Esophagus muscularis mucosa (tissue), 4 donors: Measurements from ENCODE around the gene POMT1. TPM values are rescaled to one million over a fixed set of nuclear protein-coding genes. Genes with fewer than 3 reads are reported as not detected.
"Not testable (repeated sequence)": the region's sequence is repeated elsewhere in the genome, so short reads cannot be mapped to it uniquely, and the experiment has no call there.

Experiments
- DNase-seq: peaks from one replicate; pipeline ENCODE4 v3.0.0-alpha.2; 2017; ENCODE audit errors: extremely low spot score
- H3K27ac ChIP-seq, 4 donors: fragments of 200-600 bp; sonication (generic); replicated peaks in 1 of 4; 1 replicate in 3 of 4; 2 replicates in 1 of 4; pipeline ENCODE4 v1.5.1; 2016 to 2019; ENCODE audit warnings: mild to moderate bottlenecking in 1 of 4
- H3K27me3 ChIP-seq, 4 donors: fragments of 200-600 bp; sonication (generic); one replicate each; pipeline versions ENCODE4 v1.5.1 to v1.6.0; 2016 to 2019
- H3K36me3 ChIP-seq, 4 donors: fragments of 200-600 bp; sonication (generic); one replicate each; pipeline ENCODE4 v1.5.1; 2016 to 2019
- H3K4me1 ChIP-seq, 4 donors: fragments of 200-600 bp; sonication (generic); one replicate each; pipeline ENCODE4 v1.5.1; 2016 to 2019
- H3K4me3 ChIP-seq, 4 donors: fragments of 200-600 bp; sonication (generic); 1 replicate in 2 of 4; 2 replicates in 2 of 4; pipeline ENCODE4 v1.5.1; 2016 to 2019; ENCODE audit warnings: mild to moderate bottlenecking in 4 of 4, moderate library complexity in 1 of 4
- H3K9me3 ChIP-seq, 4 donors: fragments of 200-600 bp; sonication (generic); 1 replicate in 3 of 4; 2 replicates in 1 of 4; pipeline ENCODE4 v1.5.1; 2016 to 2019
- EP300 ChIP-seq: sonication (generic); formaldehyde crosslinking; IDR thresholded peaks from one replicate; pipeline ENCODE4 v1.6.1; 2017; ENCODE audit warnings: antibody characterized with exemption
- POLR2A ChIP-seq: fragments of 450-650 bp; IDR thresholded peaks from one replicate; pipeline ENCODE4 v1.6.1; 2017; ENCODE audit warnings: antibody characterized with exemption, moderate library complexity, mild to moderate bottlenecking, low read depth
- POLR2AphosphoS5 ChIP-seq, 2 donors: sonication (generic); formaldehyde crosslinking; IDR thresholded peaks; one replicate each; pipeline ENCODE4 v1.6.1; 2017; ENCODE audit warnings: antibody characterized with exemption in 2 of 2
- WGBS: methylation state at CpG from one replicate; pipeline ENCODE4 v1.1.5; 2018; 5-methylcytosine and 5-hydroxymethylcytosine counted together
- intact Hi-C: fragments of 100-400 bp; cut with DNase I; formaldehyde crosslinking; loops from one replicate; pipeline ENCODE4 v1.15.1; 2023
- total RNA-seq, 4 donors: library from RNA; depleted of rRNA; stranded (reverse); fragments of >200 nt; gene quantifications; one replicate each; pipeline versions ENCODE4 v1.1.0 to v1.2.1, GENCODE V29; 2016
- TF ChIP-seq, protein P1 (sequence below), 3 experiments: fragments of 200-600 bp in 2 of 3; fragments of 450-650 bp in 1 of 3; sonication (generic) in 2 of 3; IDR thresholded peaks; one replicate each; pipeline ENCODE4 v1.5.1; 2017 to 2019; ENCODE audit warnings: antibody characterized with exemption in 3 of 3, mild to moderate bottlenecking in 2 of 3, moderate library complexity in 1 of 3

Gene POMT1
- total RNA-seq, 4 donors from 2014 or later, result 22.6 to 39.2 (median 25.0) TPM

DNA sequence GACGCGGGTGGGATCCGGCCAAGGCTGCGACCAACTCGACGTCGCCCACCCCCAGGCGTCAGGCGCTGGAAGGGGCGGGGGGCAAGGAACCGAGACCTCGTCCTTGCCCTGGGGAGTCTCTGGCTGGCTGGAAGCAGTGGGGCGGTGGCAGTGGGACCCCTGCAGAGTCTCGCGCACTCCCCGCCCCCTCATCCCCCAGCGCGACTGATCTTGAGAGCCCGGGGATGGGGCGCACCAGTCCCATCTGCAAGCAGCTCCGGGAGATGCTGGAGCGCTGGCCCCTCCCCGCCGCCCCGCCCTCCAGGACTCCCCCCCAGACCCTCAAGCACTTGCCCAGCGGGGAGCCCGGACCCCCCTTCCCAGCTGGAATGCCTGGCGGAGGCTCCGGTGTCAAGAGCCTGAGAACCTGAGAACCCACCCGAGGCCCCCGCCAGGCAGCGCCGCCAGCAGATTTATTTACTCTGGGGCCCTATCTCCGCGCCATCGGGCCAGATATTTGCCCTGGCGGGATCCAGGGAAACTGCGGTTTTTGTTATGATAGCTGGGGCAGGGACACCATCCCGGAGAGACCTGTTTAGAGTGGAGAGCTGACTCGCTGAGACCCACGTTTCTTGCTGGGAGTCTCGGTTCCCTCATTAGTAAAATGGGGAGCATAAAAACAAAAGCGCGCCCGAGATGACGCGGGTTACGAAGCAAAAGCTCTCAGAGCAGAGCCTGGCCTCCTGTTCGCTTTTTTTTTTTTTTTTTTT lies 43.8 kb downstream of the POMT1 start:
- TF ChIP-seq, protein P1, sequence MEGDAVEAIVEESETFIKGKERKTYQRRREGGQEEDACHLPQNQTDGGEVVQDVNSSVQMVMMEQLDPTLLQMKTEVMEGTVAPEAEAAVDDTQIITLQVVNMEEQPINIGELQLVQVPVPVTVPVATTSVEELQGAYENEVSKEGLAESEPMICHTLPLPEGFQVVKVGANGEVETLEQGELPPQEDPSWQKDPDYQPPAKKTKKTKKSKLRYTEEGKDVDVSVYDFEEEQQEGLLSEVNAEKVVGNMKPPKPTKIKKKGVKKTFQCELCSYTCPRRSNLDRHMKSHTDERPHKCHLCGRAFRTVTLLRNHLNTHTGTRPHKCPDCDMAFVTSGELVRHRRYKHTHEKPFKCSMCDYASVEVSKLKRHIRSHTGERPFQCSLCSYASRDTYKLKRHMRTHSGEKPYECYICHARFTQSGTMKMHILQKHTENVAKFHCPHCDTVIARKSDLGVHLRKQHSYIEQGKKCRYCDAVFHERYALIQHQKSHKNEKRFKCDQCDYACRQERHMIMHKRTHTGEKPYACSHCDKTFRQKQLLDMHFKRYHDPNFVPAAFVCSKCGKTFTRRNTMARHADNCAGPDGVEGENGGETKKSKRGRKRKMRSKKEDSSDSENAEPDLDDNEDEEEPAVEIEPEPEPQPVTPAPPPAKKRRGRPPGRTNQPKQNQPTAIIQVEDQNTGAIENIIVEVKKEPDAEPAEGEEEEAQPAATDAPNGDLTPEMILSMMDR (IDR thresholded peaks at IDR 0.05), result peak in 1 of 3 experiments; percentile 14
- no peak for TF ChIP-seq EP300
- intact Hi-C loops, result no loop called here
- DNase-seq, result no peak
- Histone ChIP-seq H3K9me3 (peaks cover 0 to 26% (median 26%) of the 10 kb centered on the region in 4 donors), H3K36me3 (no peaks in the 10 kb centered on the region), H3K27me3 (peaks cover 7 to 65% (median 23%) of the 10 kb centered on the region in 4 donors), H3K4me1 (peaks cover 12 to 22% (median 21%) of the 10 kb centered on the region in 4 donors), H3K4me3 (peak overlapping the region; percentile 37 to 49 (median 40)), H3K27ac (no peak overlapping the region)
- WGBS, result 4% methylated on average over 24 of the region's 49 CpGs

DNA sequence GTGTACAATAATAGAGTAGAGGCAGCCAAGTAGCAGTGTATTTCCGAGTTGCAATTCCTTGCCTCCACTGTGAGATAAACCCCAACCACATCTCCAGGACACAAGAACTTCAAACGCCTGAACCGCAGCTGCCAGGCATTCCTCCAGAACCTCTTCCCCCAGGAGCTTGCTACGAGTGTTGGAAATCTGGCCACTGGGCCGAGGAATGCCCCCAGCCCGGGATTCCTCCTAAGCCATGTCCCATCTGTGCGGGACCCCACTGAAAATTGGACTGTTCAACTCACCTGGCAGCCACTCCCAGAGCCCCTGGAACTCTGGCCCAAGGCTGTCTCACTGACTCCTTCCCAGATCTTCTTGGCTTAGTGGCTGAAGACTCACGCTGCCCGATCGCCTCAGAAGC lies 46.5 kb downstream of the POMT1 start:
- Histone ChIP-seq H3K27me3 (peaks cover 7 to 87% (median 27%) of the 10 kb centered on the region in 4 donors), H3K4me1 (peaks cover 12 to 22% (median 21%) of the 10 kb centered on the region in 4 donors)
- H3K9me3 ChIP-seq, H3K36me3 ChIP-seq, H3K27ac ChIP-seq, H3K4me3 ChIP-seq, intact Hi-C loops, DNase-seq: not testable (repeated sequence)
- WGBS, result 88% methylated on average over 10 of the region's 10 CpGs

DNA sequence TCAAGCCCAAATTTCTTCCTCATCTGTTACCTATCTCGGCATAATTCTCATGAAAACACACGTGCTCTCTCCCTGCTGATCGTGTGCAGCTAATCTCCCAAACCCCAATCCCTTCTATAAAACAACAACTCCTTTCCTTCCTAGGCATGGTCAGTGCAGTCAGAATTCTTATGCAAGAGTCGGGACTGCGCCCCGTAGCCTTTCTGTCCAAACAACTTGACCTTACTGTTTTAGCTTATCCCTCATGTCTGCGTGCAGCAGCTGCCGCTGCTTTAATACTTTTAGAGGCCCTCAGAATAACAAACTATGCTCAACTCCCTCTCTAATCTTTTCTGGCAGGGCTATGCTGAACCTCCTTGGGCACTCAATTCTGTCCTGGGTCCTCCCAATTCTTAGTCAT lies 47.7 kb downstream of the POMT1 start:
- H3K27me3 ChIP-seq, result peaks cover 7 to 89% (median 27%) of the 10 kb centered on the region in 4 donors
- intact Hi-C loops, result not testable (repeated sequence)
- WGBS, result 58% methylated on average over 8 of the region's 8 CpGs

DNA sequence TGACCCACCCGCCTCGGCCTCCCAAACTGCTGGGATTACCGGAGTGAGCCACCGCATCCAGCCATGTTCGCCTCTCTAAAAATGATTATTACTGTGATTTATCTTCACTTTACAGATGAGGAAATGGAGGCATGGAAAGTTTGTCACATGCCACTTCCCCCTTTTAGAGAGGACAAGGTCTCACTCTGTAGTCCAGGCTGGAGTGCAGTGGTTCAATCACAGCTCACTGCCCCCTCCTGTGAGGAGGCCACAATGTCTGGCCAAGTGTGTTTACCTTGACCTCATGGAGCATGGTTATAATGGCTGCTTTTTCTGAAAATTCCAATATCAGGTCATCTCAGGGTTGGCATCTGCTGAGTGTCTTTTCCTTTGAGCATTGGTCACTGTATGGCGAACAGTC lies 49.3 kb downstream of the POMT1 start:
- H3K27me3 ChIP-seq, result peaks cover 0 to 89% (median 24%) of the 10 kb centered on the region in 4 donors
- intact Hi-C loops, result no loop called here
- H3K4me3 ChIP-seq, result no peak overlapping the region
- no peak overlapping the region for H3K27ac ChIP-seq
- 86% methylated on average over 6 of the region's 6 CpGs for WGBS
- no peak for DNase-seq
- H3K36me3 ChIP-seq, result no peaks in the 10 kb centered on the region
- TF ChIP-seq POLR2AphosphoS5 (IDR thresholded peaks at IDR 0.05) (no peak), POLR2A (no peak), EP300 (no peak)
- TF ChIP-seq, protein P1 (IDR thresholded peaks at IDR 0.05), result no peak
- H3K4me1 ChIP-seq, result peaks cover 0 to 9% (median 2%) of the 10 kb centered on the region in 4 donors
- H3K9me3 ChIP-seq, result no peaks in the 10 kb centered on the region

More for the DNA sequence above, 47.7 kb downstream of the POMT1 start:
- H3K4me1 ChIP-seq, result peaks cover 12 to 25% (median 18%) of the 10 kb centered on the region in 4 donors
- H3K4me3 ChIP-seq, DNase-seq, H3K36me3 ChIP-seq, H3K27ac ChIP-seq, H3K9me3 ChIP-seq: not testable (repeated sequence)

DNA sequence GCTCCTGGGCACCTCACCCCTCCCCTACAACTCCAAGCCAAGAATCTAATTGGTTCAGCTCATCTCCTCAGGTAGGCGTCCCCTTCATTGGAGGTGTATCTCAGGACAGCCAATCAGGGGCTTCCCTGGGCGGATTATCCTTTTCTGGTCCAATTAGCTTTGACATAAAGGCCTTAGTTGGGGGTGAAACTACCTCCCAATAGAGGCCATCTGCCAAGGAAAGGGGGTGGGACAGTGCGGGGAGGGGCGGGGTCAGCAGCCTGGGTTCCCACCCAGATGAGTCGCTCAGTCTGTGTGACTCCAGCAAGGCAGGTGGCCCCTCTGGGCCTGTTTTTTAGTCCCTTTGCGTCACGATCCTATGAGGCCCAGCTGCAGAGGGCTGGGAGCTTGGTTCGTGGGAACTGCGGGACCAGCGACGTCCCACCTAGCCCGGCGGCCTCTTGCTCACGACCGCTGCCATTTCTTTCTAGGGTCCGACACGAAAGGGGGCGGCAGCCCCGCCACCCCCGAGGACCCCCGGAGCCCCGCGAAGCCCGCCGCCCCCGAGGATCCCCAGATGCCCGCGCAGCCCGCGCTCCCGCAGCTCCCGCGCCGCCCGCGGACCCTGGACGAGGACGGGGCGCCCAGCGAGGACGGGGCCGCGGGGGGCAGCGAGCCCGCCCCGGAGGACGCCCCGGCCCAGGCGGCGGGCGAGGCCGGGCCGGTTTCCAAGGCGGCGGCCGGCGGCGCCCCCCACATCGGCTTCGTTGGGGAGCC lies 51.5 kb downstream of the POMT1 start:
- no peaks in the 10 kb centered on the region for H3K9me3 ChIP-seq
- intact Hi-C loops, result no loop called here
- DNase-seq, result no peak
- peaks cover 0 to 7% (median 0%) of the 10 kb centered on the region in 4 donors for H3K4me1 ChIP-seq
- TF ChIP-seq EP300, result no peak
- no peak for TF ChIP-seq POLR2AphosphoS5 (IDR thresholded peaks at IDR 0.05)
- TF ChIP-seq POLR2A, result no peak
- TF ChIP-seq, protein P1 (IDR thresholded peaks at IDR 0.05), result no peak
- 11% methylated on average over 15 of the region's 60 CpGs for WGBS
- no peak overlapping the region for H3K27ac ChIP-seq
- H3K27me3 ChIP-seq, result peaks cover 0 to 79% (median 24%) of the 10 kb centered on the region in 4 donors
- H3K36me3 ChIP-seq, result no peaks in the 10 kb centered on the region
- H3K4me3 ChIP-seq, result no peak overlapping the region
